Activated naive CD4-positive, alpha-beta T cell treated with anti-CD3 and anti-CD28 coated beads, Interleukin-2, amount 50 U/mL, for 72 hours (primary cell): Measurements from ENCODE around the gene PIKFYVE. TPM values are rescaled to one million over a fixed set of nuclear protein-coding genes. Genes with fewer than 3 reads are reported as not detected.
"Not testable (repeated sequence)": the region's sequence is repeated elsewhere in the genome, so short reads cannot be mapped to it uniquely, and the experiment has no call there.

Experiments
- ATAC-seq, 2 donors: fragments of 150-1000 bp; cut with Tn5 transposase; 2 replicates each; pipeline ENCODE4 v1.10.0; 2021; ENCODE audit warnings: mild to moderate bottlenecking in 2 of 2, moderate library complexity in 2 of 2
- DNase-seq, 2 donors: peaks; one replicate each; pipeline ENCODE4 v3.0.0; 2021 to 2022; ENCODE audit warnings: low spot score in 2 of 2
- H3K27ac Mint-ChIP-seq, 2 donors: one replicate each; pipeline ENCODE4 v1.8.0; 2022; ENCODE audit warnings: mild to moderate bottlenecking in 2 of 2, mixed read lengths in 2 of 2
- H3K36me3 Mint-ChIP-seq, 2 donors: one replicate each; pipeline ENCODE4 v1.8.0; 2022; ENCODE audit warnings: mixed read lengths in 2 of 2
- H3K9me3 Mint-ChIP-seq, 2 donors: one replicate each; pipeline ENCODE4 v1.8.0; 2022; ENCODE audit warnings: mixed read lengths in 2 of 2
- total RNA-seq, 2 donors: library from RNA; stranded (reverse); gene quantifications; one replicate each; pipeline ENCODE4 v1.2.3, GENCODE V29; 2022

The PIKFYVE gene
- total RNA-seq, 2 donors from 2014 or later = 23.1 to 25.9 TPM

- Mint-ChIP-seq H3K36me3 (peaks cover 6 to 19% of the 10 kb centered on the region in 2 donors), H3K27ac (no peak overlapping the region), H3K9me3 (peaks cover 6 to 11% of the 10 kb centered on the region in 2 donors)
- DNase-seq = no peak
- no peak for ATAC-seq
Measured at GRCh38 chr2:208360259-208361076, 94.4 kb downstream of the PIKFYVE start.

- peaks cover 6 to 19% of the 10 kb centered on the region in 2 donors for H3K36me3 Mint-ChIP-seq
- no peak overlapping the region for H3K27ac Mint-ChIP-seq
- peaks cover 6 to 11% of the 10 kb centered on the region in 2 donors for H3K9me3 Mint-ChIP-seq
- ATAC-seq = no peak
- DNase-seq = no peak
Measured at GRCh38 chr2:208361077-208361441, 95.0 kb downstream of the PIKFYVE start.

- Mint-ChIP-seq H3K36me3 (peaks cover 6 to 18% of the 10 kb centered on the region in 2 donors), H3K9me3 (peaks cover 11 to 12% of the 10 kb centered on the region in 2 donors), H3K27ac (no peak overlapping the region)
- DNase-seq (no peak), ATAC-seq (peak in 1 of 2 donors; percentile 48)
Measured at GRCh38 chr2:208363485-208363884, 97.4 kb downstream of the PIKFYVE start.

GRCh38 chr2:208366215-208367127 lies 100.4 kb downstream of the PIKFYVE start:
- no peak for ATAC-seq
- DNase-seq = no peak
- Mint-ChIP-seq H3K9me3 (peaks cover 6 to 12% of the 10 kb centered on the region in 2 donors), H3K36me3 (peaks cover 6% of the 10 kb centered on the region in 2 donors), H3K27ac (no peak overlapping the region)

- no peak for DNase-seq
- peaks cover 6 to 12% of the 10 kb centered on the region in 2 donors for H3K9me3 Mint-ChIP-seq
- ATAC-seq = no peak
- no peak overlapping the region for H3K27ac Mint-ChIP-seq
- peaks cover 6% of the 10 kb centered on the region in 2 donors for H3K36me3 Mint-ChIP-seq
Measured at GRCh38 chr2:208369091-208369490, 103.0 kb downstream of the PIKFYVE start.

GRCh38 chr2:208370881-208371633 lies 105.0 kb downstream of the PIKFYVE start:
- DNase-seq = no peak
- H3K36me3 Mint-ChIP-seq = no peaks in the 10 kb centered on the region

GRCh38 chr2:208371634-208371935 lies 105.5 kb downstream of the PIKFYVE start:
- Mint-ChIP-seq H3K36me3 (no peaks in the 10 kb centered on the region), H3K27ac (no peak overlapping the region), H3K9me3 (peaks cover 0 to 6% of the 10 kb centered on the region in 2 donors)
- ATAC-seq = peak in 1 of 2 donors; percentile 20
- DNase-seq = no peak

More at GRCh38 chr2:208370881-208371633, 105.0 kb downstream of the PIKFYVE start:
- Mint-ChIP-seq H3K9me3 (peaks cover 0 to 6% of the 10 kb centered on the region in 2 donors), H3K27ac (no peak overlapping the region)
- ATAC-seq = no peak

GRCh38 chr2:208373460-208374089 lies 107.5 kb downstream of the PIKFYVE start:
- H3K9me3 Mint-ChIP-seq = no peaks in the 10 kb centered on the region
- no peak for ATAC-seq
- no peak for DNase-seq
- no peak overlapping the region for H3K27ac Mint-ChIP-seq
- H3K36me3 Mint-ChIP-seq = no peaks in the 10 kb centered on the region

GRCh38 chr2:208375491-208376068 lies 109.5 kb downstream of the PIKFYVE start:
- Mint-ChIP-seq H3K36me3 (no peaks in the 10 kb centered on the region), H3K27ac (no peak overlapping the region), H3K9me3 (no peaks in the 10 kb centered on the region)
- ATAC-seq = no peak
- no peak for DNase-seq

GRCh38 chr2:208377344-208377860 lies 111.3 kb downstream of the PIKFYVE start:
- H3K36me3 Mint-ChIP-seq, ATAC-seq, H3K9me3 Mint-ChIP-seq, DNase-seq, H3K27ac Mint-ChIP-seq: not testable (repeated sequence)

- no peak for ATAC-seq
- no peaks in the 10 kb centered on the region for H3K36me3 Mint-ChIP-seq
- no peaks in the 10 kb centered on the region for H3K9me3 Mint-ChIP-seq
- peak overlapping the region in 1 of 2 donors; percentile 7 for H3K27ac Mint-ChIP-seq
- DNase-seq = no peak
Measured at GRCh38 chr2:208379192-208379591, 113.1 kb downstream of the PIKFYVE start.

GRCh38 chr2:208384637-208385036 lies 118.6 kb downstream of the PIKFYVE start:
- DNase-seq (no peak), ATAC-seq (no peak)
- no peaks in the 10 kb centered on the region for H3K36me3 Mint-ChIP-seq
- no peak overlapping the region for H3K27ac Mint-ChIP-seq
- no peaks in the 10 kb centered on the region for H3K9me3 Mint-ChIP-seq

- DNase-seq (no peak), ATAC-seq (no peak)
- no peaks in the 10 kb centered on the region for H3K9me3 Mint-ChIP-seq
- no peaks in the 10 kb centered on the region for H3K36me3 Mint-ChIP-seq
- no peak overlapping the region for H3K27ac Mint-ChIP-seq
Measured at GRCh38 chr2:208386541-208386940, 120.5 kb downstream of the PIKFYVE start.

- H3K36me3 Mint-ChIP-seq = peaks cover 8 to 10% of the 10 kb centered on the region in 2 donors
- H3K9me3 Mint-ChIP-seq = peaks cover 8 to 12% of the 10 kb centered on the region in 2 donors
- no peak for ATAC-seq
- DNase-seq = no peak
- H3K27ac Mint-ChIP-seq = no peak overlapping the region
Measured at GRCh38 chr2:208389940-208390339, 123.9 kb downstream of the PIKFYVE start.

GRCh38 chr2:208392300-208392699 lies 126.2 kb downstream of the PIKFYVE start:
- Mint-ChIP-seq H3K27ac (no peak overlapping the region), H3K36me3 (peaks cover 15 to 16% of the 10 kb centered on the region in 2 donors), H3K9me3 (peaks cover 8 to 18% of the 10 kb centered on the region in 2 donors)
- ATAC-seq = no peak
- DNase-seq = no peak

GRCh38 chr2:208396796-208397195 lies 130.7 kb downstream of the PIKFYVE start:
- Mint-ChIP-seq H3K9me3 (peaks cover 8 to 18% of the 10 kb centered on the region in 2 donors), H3K36me3 (peaks cover 15 to 16% of the 10 kb centered on the region in 2 donors)
- not testable (repeated sequence) for DNase-seq, H3K27ac Mint-ChIP-seq, ATAC-seq
